CD14-positive monocyte (primary cell): ENCODE results near the gene NEIL3. TPM values are rescaled to one million over a fixed set of nuclear protein-coding genes. Genes with fewer than 3 reads are reported as not detected.
A peak's percentile ranks its signal among the peaks of the same experiment; 100 is the strongest.

Experiments used
- DNase-seq, 3 donors: peaks; one replicate each; pipeline ENCODE4 v3.0.0-alpha.2; 2011 to 2022
- H2AFZ ChIP-seq: 2 replicates; pipeline ENCODE4 v1.6.0; 2012; ENCODE audit warnings: mild to moderate bottlenecking, low read depth, low read length, inconsistent platforms; ENCODE audit not compliant: insufficient read depth, poor library complexity, severe bottlenecking
- H3K27ac ChIP-seq, 2 donors: 1 replicate in 1 of 2; 2 replicates in 1 of 2; pipeline ENCODE4 v1.5.1; 2012 to 2013; ENCODE audit warnings: low read length in 2 of 2, control low read depth in 1 of 2, inconsistent platforms in 1 of 2, low read depth in 1 of 2, mild to moderate bottlenecking in 1 of 2
- H3K27me3 ChIP-seq, 2 donors: one replicate each; pipeline versions ENCODE4 v1.6.0 to v1.6.1; 2011 to 2013; ENCODE audit warnings: low read length in 2 of 2; ENCODE audit not compliant: control insufficient read depth in 2 of 2, insufficient read depth in 2 of 2
- H3K36me3 ChIP-seq, 2 donors: replicated peaks in 1 of 2; 1 replicate in 1 of 2; 2 replicates in 1 of 2; pipeline versions ENCODE4 v1.5.1 to v1.6.1; 2012 to 2013; ENCODE audit warnings: low read length in 2 of 2, control low read depth in 1 of 2, inconsistent platforms in 1 of 2, mild to moderate bottlenecking in 1 of 2; ENCODE audit not compliant: insufficient read depth in 2 of 2, control insufficient read depth in 1 of 2
- H3K4me1 ChIP-seq, 2 donors: 1 replicate in 1 of 2; 2 replicates in 1 of 2; pipeline versions ENCODE4 v1.5.1 to v1.6.1; 2012 to 2013; ENCODE audit warnings: low read length in 2 of 2, control low read depth in 1 of 2, inconsistent platforms in 1 of 2, mild to moderate bottlenecking in 1 of 2, moderate library complexity in 1 of 2; ENCODE audit not compliant: insufficient read depth in 2 of 2, control insufficient read depth in 1 of 2
- H3K4me2 ChIP-seq: replicated peaks from 2 replicates; pipeline ENCODE3; 2012; ENCODE audit warnings: low read length, moderate library complexity, mild to moderate bottlenecking; ENCODE audit not compliant: poor library complexity, severe bottlenecking; ENCODE audit errors: extremely low read depth
- H3K4me3 ChIP-seq, 3 experiments: fragments of 200-600 bp in 1 of 3; sonication (generic) in 1 of 3; replicated peaks in 1 of 3; 1 replicate in 2 of 3; 2 replicates in 1 of 3; pipeline ENCODE4 v1.5.1; 2011 to 2013; ENCODE audit warnings: low read length in 3 of 3, mild to moderate bottlenecking in 3 of 3, control low read depth in 2 of 3, low read depth in 2 of 3, inconsistent platforms in 1 of 3, moderate library complexity in 1 of 3
- H3K79me2 ChIP-seq: 2 replicates; pipeline ENCODE4 v1.6.0; 2012; ENCODE audit warnings: mild to moderate bottlenecking, control low read depth, inconsistent platforms, low read length, moderate library complexity; ENCODE audit not compliant: insufficient read depth
- H3K9ac ChIP-seq: 2 replicates; pipeline ENCODE4 v1.6.0; 2017; ENCODE audit warnings: low read length, mild to moderate bottlenecking; ENCODE audit not compliant: insufficient read depth, poor library complexity, severe bottlenecking
- H3K9me3 ChIP-seq, 2 donors: replicated peaks in 1 of 2; 1 replicate in 1 of 2; 2 replicates in 1 of 2; pipeline versions ENCODE4 v1.5.1 to v1.6.1; 2012 to 2013; ENCODE audit warnings: low read length in 2 of 2, control low read depth in 1 of 2; ENCODE audit not compliant: control insufficient read depth in 1 of 2, insufficient read depth in 1 of 2
- H4K20me1 ChIP-seq: 2 replicates; pipeline ENCODE4 v1.6.0; 2012; ENCODE audit warnings: mild to moderate bottlenecking, low read length, control low read depth, moderate library complexity; ENCODE audit not compliant: insufficient read depth
- H3K27ac Mint-ChIP-seq, 7 donors: one replicate each; pipeline ENCODE4 v1.8.0; 2020; ENCODE audit warnings: mild to moderate bottlenecking in 7 of 7, mixed read lengths in 7 of 7, moderate library complexity in 6 of 7, inconsistent platforms in 2 of 7
- H3K27me3 Mint-ChIP-seq, 3 donors: one replicate each; pipeline ENCODE4 v1.8.0; 2021 to 2022; ENCODE audit warnings: low read depth in 3 of 3, mild to moderate bottlenecking in 3 of 3, mixed read lengths in 3 of 3, moderate library complexity in 3 of 3, inconsistent platforms in 1 of 3
- H3K36me3 Mint-ChIP-seq, 2 donors: one replicate each; pipeline ENCODE4 v1.8.0; 2020; ENCODE audit warnings: mixed read lengths in 2 of 2, inconsistent platforms in 1 of 2, mild to moderate bottlenecking in 1 of 2
- H3K4me1 Mint-ChIP-seq: one replicate; pipeline ENCODE4 v1.8.0; 2020; ENCODE audit warnings: mild to moderate bottlenecking, mixed read lengths
- H3K4me3 Mint-ChIP-seq, 2 donors: one replicate each; pipeline ENCODE4 v1.8.0; 2020; ENCODE audit warnings: mild to moderate bottlenecking in 2 of 2, mixed read lengths in 2 of 2, moderate library complexity in 1 of 2
- H3K9me3 Mint-ChIP-seq, 7 donors: one replicate each; pipeline ENCODE4 v1.8.0; 2020 to 2022; ENCODE audit warnings: mixed read lengths in 7 of 7, mild to moderate bottlenecking in 6 of 7, moderate library complexity in 6 of 7, inconsistent platforms in 2 of 7
- CTCF ChIP-seq: fragments of 200-600 bp; IDR thresholded peaks from one replicate; pipeline ENCODE4 v1.8.0; 2022; ENCODE audit warnings: antibody characterized with exemption, mild to moderate bottlenecking
- WGBS: methylation state at CpG from one replicate; pipeline ENCODE4 v1.1.5; 2013; ENCODE audit warnings: missing lambda C conversion rate; ENCODE audit not compliant: insufficient coverage; 5-methylcytosine and 5-hydroxymethylcytosine counted together
- intact Hi-C, 2 donors: fragments of 100-400 bp; cut with micrococcal nuclease; formaldehyde crosslinking; loops; one replicate each; pipeline versions ENCODE4 v1.15.0 to v1.15.1; 2023
- polyA minus RNA-seq: library from RNA; depleted of rRNA, polyadenylated mRNA; stranded (reverse); fragments of >200 nt; gene quantifications from 2 replicates; pipeline ENCODE4 v1.2.3, GENCODE V29; 2012
- polyA plus RNA-seq, 3 donors: library from polyadenylated mRNA; depleted of rRNA in 1 of 3; unstranded in 2 of 3; stranded (reverse) in 1 of 3; fragments of 300-500 nt in 2 of 3; fragments of >200 nt in 1 of 3; fragmentation: Illumina TruSeq in 2 of 3; gene quantifications; 1 replicate in 2 of 3; 2 replicates in 1 of 3; pipeline ENCODE4 v1.2.3, GENCODE V29; 2012 to 2021
- total RNA-seq, 12 experiments: library from RNA in 1 of 12; stranded (reverse) in 1 of 12; fragments of 120-200 nt in 1 of 12; gene quantifications; one replicate each; pipeline ENCODE4 v1.2.4 and lab custom pipeline; 2013 to 2026; ENCODE audit warnings: mixed read lengths in 6 of 12, inconsistent platforms in 1 of 12

The NEIL3 gene
- 6.9 TPM for total RNA-seq (2013)
- under 1 TPM in 2 of 3 donors, not detected in 1; 0.70 to 0.85 TPM for polyA plus RNA-seq
- 5.8 and 12.5 TPM in 2 replicates for polyA minus RNA-seq
- total RNA-seq (lab: John Stamatoyannopoulos, UW): 13.8 to 24.6 (median 17.8) reads per million in 11 experiments

GRCh38 chr4:177309522-177310371, at the start of gene NEIL3:
TSS of gene NEIL3 (plus strand) at chr4:177309874. CDS start at chr4:177309954, 80 bp downstream.
- TF ChIP-seq CTCF: no peak
- peak within 1 kb of the TSS in 1 of 2 donors; percentile 76 for H3K27ac ChIP-seq
- no peaks in the 10 kb centered on the region for H3K27me3 ChIP-seq
- peak within 1 kb of the TSS; percentile 0 for H3K9ac ChIP-seq
- H3K4me1 ChIP-seq: peaks cover 36 to 57% of the 10 kb centered on the region in 2 donors
- under 1% methylated on average over 47 of the region's 52 CpGs for WGBS
- Mint-ChIP-seq H3K4me1 (peaks cover 54% of the 10 kb centered on the region), H3K4me3 (peak within 1 kb of the TSS; percentile 96 to 98), H3K27ac (peak within 1 kb of the TSS; percentile 82 to 94 (median 91)), H3K9me3 (no peaks in the 10 kb centered on the region), H3K27me3 (peaks cover 0 to 3% (median 1%) of the 10 kb centered on the region in 3 donors), H3K36me3 (no peaks in the 10 kb centered on the region)
- H3K4me3 ChIP-seq: peak within 1 kb of the TSS; percentile 83 to 100 (median 98)
- DNase-seq: peak; percentile 89 to 94 (median 93)
- H3K79me2 ChIP-seq: peaks cover 51% of the 10 kb centered on the region
- peak within 1 kb of the TSS; percentile 94 for H3K4me2 ChIP-seq
- H2AFZ ChIP-seq: peak within 1 kb of the TSS; percentile 95
- H3K36me3 ChIP-seq: no peaks in the 10 kb centered on the region
- intact Hi-C loops: loop anchor here (5.0 to 10.0 kb wide), 2 partner anchors 133 to 135 kb away; partner anchors contain the start of gene AGA (in 2 of the 2)
- H3K9me3 ChIP-seq: no peaks in the 10 kb centered on the region
- H4K20me1 ChIP-seq: no peaks in the 10 kb centered on the region

- H3K36me3 ChIP-seq: no peaks in the 10 kb centered on the region
- no peaks in the 10 kb centered on the region for H3K79me2 ChIP-seq
- intact Hi-C loops: no loop called here
- no peak overlapping the region for H3K27ac Mint-ChIP-seq
- H3K27ac ChIP-seq: no peak overlapping the region
- H3K9ac ChIP-seq: no peak overlapping the region
- H3K4me1 Mint-ChIP-seq: peaks cover 18% of the 10 kb centered on the region
- H2AFZ ChIP-seq: no peak overlapping the region
- H3K27me3 Mint-ChIP-seq: no peaks in the 10 kb centered on the region
- 98% methylated on average over 6 of the region's 7 CpGs for WGBS
- H4K20me1 ChIP-seq: no peaks in the 10 kb centered on the region
- no peak overlapping the region for H3K4me2 ChIP-seq
- no peaks in the 10 kb centered on the region for H3K36me3 Mint-ChIP-seq
- peaks cover 5 to 12% of the 10 kb centered on the region in 2 donors for H3K4me1 ChIP-seq
- no peak overlapping the region for H3K4me3 Mint-ChIP-seq
- no peaks in the 10 kb centered on the region for H3K27me3 ChIP-seq
- DNase-seq: no peak
- no peak for TF ChIP-seq CTCF
- no peaks in the 10 kb centered on the region for H3K9me3 Mint-ChIP-seq
- H3K9me3 ChIP-seq: no peaks in the 10 kb centered on the region
- no peak overlapping the region for H3K4me3 ChIP-seq
These were observed 45.9 kb upstream of the NEIL3 start for GRCh38 chr4:177263818-177264217.
